H9 (cell line): ENCODE results near the gene CTXN1. TPM values are rescaled to one million over a fixed set of nuclear protein-coding genes. Genes with fewer than 3 reads are reported as not detected.
A peak's percentile ranks its signal among the peaks of the same experiment; 100 is the strongest.

Experiments
- DNase-seq: peaks from one replicate; pipeline ENCODE4 v3.0.0-alpha.2; 2017
- H2AFZ ChIP-seq: one replicate; pipeline ENCODE4 v1.6.1; 2013; ENCODE audit warnings: mild to moderate bottlenecking, low read length, control low read depth, moderate library complexity
- H2AK5ac ChIP-seq: 2 replicates; pipeline ENCODE4 v1.6.1; 2013; ENCODE audit warnings: low read length, control low read depth, mixed read lengths; ENCODE audit not compliant: insufficient read length
- H2BK120ac ChIP-seq: one replicate; pipeline ENCODE4 v1.6.1; 2013; ENCODE audit warnings: low read depth, mild to moderate bottlenecking, low read length, control low read depth, inconsistent platforms; ENCODE audit not compliant: poor library complexity, severe bottlenecking
- H2BK12ac ChIP-seq: 2 replicates; pipeline ENCODE4 v1.6.1; 2013; ENCODE audit warnings: low read length, control low read depth, mixed read lengths, low read depth; ENCODE audit not compliant: insufficient read length
- H2BK15ac ChIP-seq: 2 replicates; pipeline ENCODE4 v1.6.1; 2013; ENCODE audit warnings: low read depth, low read length, control low read depth
- H2BK20ac ChIP-seq: one replicate; pipeline ENCODE4 v1.6.1; 2013; ENCODE audit warnings: low read depth, mild to moderate bottlenecking, low read length, control low read depth, inconsistent platforms; ENCODE audit not compliant: poor library complexity, severe bottlenecking
- H2BK5ac ChIP-seq: 2 replicates; pipeline ENCODE4 v1.6.1; 2013; ENCODE audit warnings: low read length, control low read depth, mixed read lengths; ENCODE audit not compliant: insufficient read length
- H3K14ac ChIP-seq: 2 replicates; pipeline ENCODE4 v1.6.1; 2013; ENCODE audit warnings: low read length, control low read depth; ENCODE audit not compliant: insufficient read depth
- H3K18ac ChIP-seq: 2 replicates; pipeline ENCODE4 v1.6.1; 2013; ENCODE audit warnings: low read depth, mild to moderate bottlenecking, mixed read lengths, low read length, control low read depth; ENCODE audit not compliant: insufficient read length
- H3K23ac ChIP-seq: 2 replicates; pipeline ENCODE4 v1.6.1; 2013; ENCODE audit warnings: low read length, control low read depth, mixed read lengths, low read depth; ENCODE audit not compliant: insufficient read length
- H3K23me2 ChIP-seq: 2 replicates; pipeline ENCODE4 v1.6.1; 2013; ENCODE audit warnings: low read depth, mild to moderate bottlenecking, mixed read lengths, low read length, control low read depth; ENCODE audit not compliant: insufficient read length, poor library complexity, severe bottlenecking
- H3K27ac ChIP-seq: 2 replicates; pipeline ENCODE4 v1.5.1; 2013; ENCODE audit warnings: low read length, control low read depth, mixed read lengths, low read depth; ENCODE audit not compliant: insufficient read length
- H3K27me3 ChIP-seq: 2 replicates; pipeline ENCODE4 v1.6.1; 2013; ENCODE audit warnings: low read length, control low read depth, inconsistent platforms; ENCODE audit not compliant: insufficient read depth
- H3K4ac ChIP-seq: 2 replicates; pipeline ENCODE4 v1.6.1; 2013; ENCODE audit warnings: low read depth, mild to moderate bottlenecking, control low read depth, inconsistent platforms, low read length, moderate library complexity
- H3K4me1 ChIP-seq: 2 replicates; pipeline ENCODE4 v1.6.1; 2013; ENCODE audit warnings: low read length, control low read depth, inconsistent platforms; ENCODE audit not compliant: insufficient read depth
- H3K4me2 ChIP-seq: 2 replicates; pipeline ENCODE4 v1.6.1; 2013; ENCODE audit warnings: low read length, control low read depth, mixed read lengths; ENCODE audit not compliant: insufficient read length, insufficient read depth
- H3K56ac ChIP-seq: 2 replicates; pipeline ENCODE4 v1.6.1; 2013; ENCODE audit warnings: low read depth, mild to moderate bottlenecking, mixed read lengths, low read length, control low read depth; ENCODE audit not compliant: insufficient read length
- H3K79me1 ChIP-seq: 2 replicates; pipeline ENCODE4 v1.6.1; 2013; ENCODE audit warnings: low read depth, mild to moderate bottlenecking, moderate library complexity, low read length, control low read depth, inconsistent platforms; ENCODE audit not compliant: insufficient read depth, poor library complexity, severe bottlenecking
- H3K79me2 ChIP-seq: 2 replicates; pipeline ENCODE4 v1.6.1; 2013; ENCODE audit warnings: low read length, control low read depth, inconsistent platforms; ENCODE audit not compliant: insufficient read depth
- H3K9ac ChIP-seq: 2 replicates; pipeline ENCODE4 v1.6.1; 2013; ENCODE audit warnings: low read length, control low read depth, mixed read lengths; ENCODE audit not compliant: insufficient read length; ENCODE audit errors: extremely low read depth
- H3K9me3 ChIP-seq: one replicate; pipeline ENCODE4 v1.6.1; 2013; ENCODE audit warnings: low read depth, low read length, inconsistent platforms; ENCODE audit not compliant: control insufficient read depth
- H3T11ph ChIP-seq: one replicate; pipeline ENCODE4 v1.6.1; 2013; ENCODE audit warnings: mild to moderate bottlenecking, low read length, control low read depth, inconsistent platforms
- H4K20me1 ChIP-seq: one replicate; pipeline ENCODE4 v1.6.1; 2013; ENCODE audit not compliant: control insufficient read depth, insufficient read length, insufficient read depth
- H4K5ac ChIP-seq: 2 replicates; pipeline ENCODE4 v1.6.1; 2013; ENCODE audit warnings: low read depth, mild to moderate bottlenecking, mixed read lengths, low read length, control low read depth; ENCODE audit not compliant: insufficient read length
- H4K8ac ChIP-seq: replicated peaks from 2 replicates; pipeline ENCODE4 v1.6.1; 2013; ENCODE audit warnings: low read length, control low read depth, mixed read lengths, low read depth; ENCODE audit not compliant: insufficient read length
- H4K91ac ChIP-seq: 2 replicates; pipeline ENCODE4 v1.6.1; 2013; ENCODE audit warnings: low read depth, mild to moderate bottlenecking, moderate library complexity, mixed read lengths, low read length, control low read depth; ENCODE audit not compliant: insufficient read length
- H3K27ac Mint-ChIP-seq, 3 experiments: 2 replicates in 2 of 3; 3 replicates in 1 of 3; pipeline ENCODE4 v1.8.0; 2020 to 2021; ENCODE audit warnings: mixed read lengths in 3 of 3, mild to moderate bottlenecking in 1 of 3, moderate library complexity in 1 of 3
- H3K27me3 Mint-ChIP-seq: 2 replicates; pipeline ENCODE4 v1.8.0; 2021; ENCODE audit warnings: low read depth, mild to moderate bottlenecking, moderate library complexity, mixed read lengths
- H3K36me3 Mint-ChIP-seq, 3 experiments: 2 replicates in 2 of 3; 3 replicates in 1 of 3; pipeline ENCODE4 v1.8.0; 2020 to 2021; ENCODE audit warnings: low read depth in 3 of 3, mixed read lengths in 3 of 3; ENCODE audit not compliant: insufficient read depth in 1 of 3
- H3K4me1 Mint-ChIP-seq, 2 experiments: 2 replicates each; pipeline ENCODE4 v1.8.0; 2020; ENCODE audit warnings: mixed read lengths in 2 of 2
- H3K4me3 Mint-ChIP-seq, 2 experiments: 2 replicates in 1 of 2; 3 replicates in 1 of 2; pipeline ENCODE4 v1.8.0; 2020 to 2021; ENCODE audit warnings: mild to moderate bottlenecking in 2 of 2, mixed read lengths in 2 of 2, moderate library complexity in 1 of 2
- H3K9me3 Mint-ChIP-seq, 2 experiments: 2 replicates in 1 of 2; 3 replicates in 1 of 2; pipeline ENCODE4 v1.8.0; 2020; ENCODE audit warnings: mild to moderate bottlenecking in 2 of 2, mixed read lengths in 2 of 2, moderate library complexity in 1 of 2
- CTCF ChIP-seq: fragments of 200-600 bp; sonication (generic); conservative IDR thresholded peaks from 3 replicates; pipeline ENCODE4 v1.8.0; 2021; ENCODE audit warnings: antibody characterized with exemption, mild to moderate bottlenecking
- WGBS: extraction: QIAGEN DNeasy Blood & Tissue Kit; methylation state at CpG from one replicate; pipeline ENCODE4 v1.1.7; 2013; ENCODE audit warnings: missing lambda C conversion rate, low lambda C conversion rate, mixed read lengths; ENCODE audit not compliant: insufficient read length; ENCODE audit errors: extremely low coverage; 5-methylcytosine and 5-hydroxymethylcytosine counted together
- total RNA-seq: library from RNA; stranded (reverse); gene quantifications from 2 replicates; pipeline ENCODE4 v1.2.1, GENCODE V29; 2021

CTXN1 gene
- total RNA-seq, 1 experiment from 2014 or later, result 22.7 TPM

DNA sequence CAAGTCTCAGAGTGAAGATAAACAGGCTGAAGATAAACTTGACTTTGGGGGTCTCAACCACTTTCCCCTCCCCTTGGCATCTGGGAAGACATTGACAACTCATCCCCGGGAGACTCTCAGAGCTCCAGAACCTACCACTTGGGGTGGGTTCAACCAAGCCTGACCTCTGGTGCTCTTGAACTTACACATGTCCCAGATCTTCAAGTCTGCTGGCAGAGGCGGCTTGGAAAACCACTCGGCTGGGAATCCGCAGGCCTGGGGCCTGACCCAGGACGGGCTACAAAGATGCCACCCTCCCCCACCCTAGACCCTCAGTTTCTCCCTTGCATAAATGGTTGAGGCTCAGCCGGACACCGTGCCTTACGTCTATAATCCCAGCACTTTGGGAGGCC lies 37.1 kb downstream of the CTXN1 start:
- H4K91ac ChIP-seq, result no peak overlapping the region
- peak overlapping the region; percentile 82 for H3K4me2 ChIP-seq
- H4K8ac ChIP-seq, result no peak overlapping the region
- H3T11ph ChIP-seq, result no peak overlapping the region
- peaks cover 1 to 3% of the 10 kb centered on the region in 2 experiments; a peak in 3 of 5 replicates for H3K9me3 Mint-ChIP-seq
- no peaks in the 10 kb centered on the region; the same call in 1 of the 2 replicates for H3K79me2 ChIP-seq
- no CpG with 5 or more reads among the region's 8 CpGs for WGBS
- H3K4me3 Mint-ChIP-seq, result peak overlapping the region; percentile 65 to 80
- H3K27ac Mint-ChIP-seq, result no peak overlapping the region
- H3K27me3 Mint-ChIP-seq, result peaks cover 27% of the 10 kb centered on the region
- no peak for DNase-seq
- H3K27me3 ChIP-seq, result no peaks in the 10 kb centered on the region
- H3K9me3 ChIP-seq, result no peaks in the 10 kb centered on the region
- no peak overlapping the region for H2BK12ac ChIP-seq
- H3K23ac ChIP-seq, result no peak overlapping the region
- peaks cover 4 to 11% of the 10 kb centered on the region in 2 experiments for H3K4me1 Mint-ChIP-seq
- H3K56ac ChIP-seq, result no peak overlapping the region
- no peaks in the 10 kb centered on the region for H3K79me1 ChIP-seq
- H4K5ac ChIP-seq, result no peak overlapping the region
- H2BK15ac ChIP-seq, result no peak overlapping the region
- no peak overlapping the region for H2BK5ac ChIP-seq
- no peak overlapping the region for H2BK120ac ChIP-seq
- TF ChIP-seq CTCF, result no peak
- H3K36me3 Mint-ChIP-seq, result no peaks in the 10 kb centered on the region
- no peak overlapping the region for H3K14ac ChIP-seq
- no peak overlapping the region for H2AFZ ChIP-seq
- no peaks in the 10 kb centered on the region for H4K20me1 ChIP-seq
- H3K18ac ChIP-seq, result no peak overlapping the region
- peaks cover 3% of the 10 kb centered on the region for H3K23me2 ChIP-seq
- H3K4ac ChIP-seq, result no peak overlapping the region
- no peak overlapping the region for H3K9ac ChIP-seq
- H3K4me1 ChIP-seq, result no peaks in the 10 kb centered on the region
- H3K27ac ChIP-seq, result no peak overlapping the region
- H2AK5ac ChIP-seq, result no peak overlapping the region
- no peak overlapping the region for H2BK20ac ChIP-seq
